ENCODE measurements around the gene PCYT1A. TPM values are rescaled to one million over a fixed set of nuclear protein-coding genes. Genes with fewer than 3 reads are reported as not detected.

The PCYT1A gene
- total RNA-seq, 4 donors from 2014 or later: 59.5 to 80.4 (median 73.1) TPM

GRCh38 chr3:196217307-196218154, 70.0 kb downstream of the PCYT1A start:
- Histone ChIP-seq H3K4me1 (peaks cover 0 to 7% of the 10 kb centered on the region in 2 donors), H3K27ac (no peak overlapping the region), H3K4me3 (replicated peaks in 1 of 3) (no peak overlapping the region), H3K9me3 (no peaks in the 10 kb centered on the region), H3K27me3 (no peaks in the 10 kb centered on the region), H3K36me3 (no peaks in the 10 kb centered on the region)
- TF ChIP-seq POLR2A (IDR thresholded peaks at IDR 0.05): no peak
- TF ChIP-seq CTCF (IDR thresholded peaks at IDR 0.05): no peak
- intact Hi-C loops (cut with DNase I): no loop called here
- 92 to 94% methylated on average over 11 to 12 of the region's 12 CpGs for WGBS, 2 donors
- no peak for DNase-seq

GRCh38 chr3:196216681-196217211, 70.8 kb downstream of the PCYT1A start:
- 23 to 36% methylated on average over 11 to 12 of the region's 25 CpGs for WGBS, 2 donors

GRCh38 chr3:196216089-196216564, 71.4 kb downstream of the PCYT1A start, which contains the start of gene SLC51A:
Gene SLC51A, plus strand, starts transcription at chr3:196216534. Its CDS starts 179 bp downstream, at chr3:196216713.
- no peak for TF ChIP-seq CTCF (IDR thresholded peaks at IDR 0.05)
- TF ChIP-seq POLR2A (IDR thresholded peaks at IDR 0.05): no peak
- intact Hi-C loops (cut with DNase I): no loop called here
- Histone ChIP-seq H3K27ac (no peak within 1 kb of the TSS), H3K27me3 (no peaks in the 10 kb centered on the region), H3K4me3 (replicated peaks in 1 of 3) (peak within 1 kb of the TSS in 1 of 3 donors; percentile 17), H3K9me3 (no peaks in the 10 kb centered on the region), H3K36me3 (no peaks in the 10 kb centered on the region), H3K4me1 (peaks cover 0 to 7% of the 10 kb centered on the region in 2 donors)
- WGBS, 2 donors: 19 to 32% methylated on average over 13 to 14 of the region's 15 CpGs
- peak; percentile 64 to 71 for DNase-seq

More at GRCh38 chr3:196216681-196217211, 70.8 kb downstream of the PCYT1A start:
- Histone ChIP-seq H3K4me1 (peaks cover 0 to 7% of the 10 kb centered on the region in 2 donors), H3K4me3 (replicated peaks in 1 of 3) (peak overlapping the region in 1 of 3 donors; percentile 17), H3K27ac (no peak overlapping the region), H3K9me3 (no peaks in the 10 kb centered on the region), H3K27me3 (no peaks in the 10 kb centered on the region), H3K36me3 (no peaks in the 10 kb centered on the region)
- no peak for TF ChIP-seq CTCF (IDR thresholded peaks at IDR 0.05)
- no peak for TF ChIP-seq POLR2A (IDR thresholded peaks at IDR 0.05)
- peak in 1 of 2 donors; percentile 19 for DNase-seq
- intact Hi-C loops (cut with DNase I): no loop called here

- intact Hi-C loops (cut with DNase I): no loop called here
- DNase-seq: no peak
- H3K4me3 ChIP-seq (replicated peaks in 1 of 3): no peak overlapping the region
- no peaks in the 10 kb centered on the region for H3K9me3 ChIP-seq
- H3K27me3 ChIP-seq: no peaks in the 10 kb centered on the region
- H3K4me1 ChIP-seq: peaks cover 0 to 7% of the 10 kb centered on the region in 2 donors
- no peak for TF ChIP-seq POLR2A (IDR thresholded peaks at IDR 0.05)
- no peak for TF ChIP-seq CTCF (IDR thresholded peaks at IDR 0.05)
- H3K36me3 ChIP-seq: no peaks in the 10 kb centered on the region
- no peak overlapping the region for H3K27ac ChIP-seq
- 81 to 85% methylated on average over 10 of the region's 10 CpGs for WGBS, 2 donors
Measured at GRCh38 chr3:196215493-196216020, 72.0 kb downstream of the PCYT1A start.
